ENCODE data around the gene HDAC7. TPM values are rescaled to one million over a fixed set of nuclear protein-coding genes. Genes with fewer than 3 reads are reported as not detected.
A peak's percentile ranks its signal among the peaks of the same experiment; 100 is the strongest.

Gene HDAC7
- total and polyA plus RNA-seq, 3 experiments from 2014 or later, result 23.1 to 207 (median 206) TPM

GRCh38 chr12:47766502-47767215, 53.0 kb downstream of the HDAC7 start:
- Histone ChIP-seq H3K4me1 (ENCODE audit: insufficient read depth, low read length) (peaks cover 11% of the 10 kb centered on the region), H3K36me3 (ENCODE audit: insufficient read depth, low read length) (no peaks in the 10 kb centered on the region), H3K4me3 (ENCODE audit: low read length) (no peak overlapping the region), H3K9me3 (ENCODE audit: low read length) (no peaks in the 10 kb centered on the region), H3K27ac (ENCODE audit: low read depth, low read length) (no peak overlapping the region), H3K27me3 (ENCODE audit: insufficient read depth, low read length, poor library complexity, severe bottlenecking) (no peaks in the 10 kb centered on the region)
- H3K36me3 Mint-ChIP-seq, result no peaks in the 10 kb centered on the region
- no peaks in the 10 kb centered on the region for H3K27me3 Mint-ChIP-seq
- no peaks in the 10 kb centered on the region for H3K9me3 Mint-ChIP-seq
- H3K4me3 Mint-ChIP-seq, result peak overlapping the region in 3 of 7 donors; percentile 34 to 73 (median 38)
- POLR2A ChIA-PET, result interaction anchor here (0.9 to 1.8 kb wide), 3 partner anchors 9 to 61 kb away, joined by 3 to 7 read pairs (median 6); partner anchors contain the start of gene RPAP3
- peaks cover 17 to 22% (median 20%) of the 10 kb centered on the region in 3 donors for H3K4me1 Mint-ChIP-seq
- DNase-seq, result peak in 3 of 5 donors; percentile 29 to 59 (median 34)
- CTCF ChIA-PET, result interaction anchor here (1.0 to 19.1 kb wide), 24 partner anchors 9 to 115 kb away, joined by 3 to 414 read pairs (median 6); partner anchors contain the start of genes RAPGEF3 and RPAP3
- H3K27ac Mint-ChIP-seq, result peak overlapping the region in 5 of 8 donors; percentile 12 to 62 (median 42)

GRCh38 chr12:47763481-47764346, 56.0 kb downstream of the HDAC7 start:
- no peak overlapping the region for H3K4me3 Mint-ChIP-seq
- no peaks in the 10 kb centered on the region for H3K9me3 ChIP-seq (ENCODE audit: low read length)
- H3K27ac ChIP-seq (ENCODE audit: low read depth, low read length), result no peak overlapping the region
- CTCF ChIA-PET, result interaction anchor here (1.3 to 10.6 kb wide), 4 partner anchors 8 to 21 kb away, joined by 3 to 156 read pairs (median 5); partner anchors contain the start of gene SLC48A1
- H3K9me3 Mint-ChIP-seq, result no peaks in the 10 kb centered on the region
- H3K27me3 Mint-ChIP-seq, result no peaks in the 10 kb centered on the region
- peaks cover 17 to 22% (median 20%) of the 10 kb centered on the region in 3 donors for H3K4me1 Mint-ChIP-seq
- DNase-seq, result no peak
- H3K4me3 ChIP-seq (ENCODE audit: low read length), result no peak overlapping the region
- H3K36me3 ChIP-seq (ENCODE audit: insufficient read depth, low read length), result no peaks in the 10 kb centered on the region
- H3K36me3 Mint-ChIP-seq, result no peaks in the 10 kb centered on the region
- H3K27me3 ChIP-seq (ENCODE audit: insufficient read depth, low read length, poor library complexity, severe bottlenecking), result no peaks in the 10 kb centered on the region
- H3K27ac Mint-ChIP-seq, result peak overlapping the region in 2 of 8 donors; percentile 16 to 17
- POLR2A ChIA-PET, result no interaction called here
- H3K4me1 ChIP-seq (ENCODE audit: insufficient read depth, low read length), result peaks cover 21% of the 10 kb centered on the region

DNA sequence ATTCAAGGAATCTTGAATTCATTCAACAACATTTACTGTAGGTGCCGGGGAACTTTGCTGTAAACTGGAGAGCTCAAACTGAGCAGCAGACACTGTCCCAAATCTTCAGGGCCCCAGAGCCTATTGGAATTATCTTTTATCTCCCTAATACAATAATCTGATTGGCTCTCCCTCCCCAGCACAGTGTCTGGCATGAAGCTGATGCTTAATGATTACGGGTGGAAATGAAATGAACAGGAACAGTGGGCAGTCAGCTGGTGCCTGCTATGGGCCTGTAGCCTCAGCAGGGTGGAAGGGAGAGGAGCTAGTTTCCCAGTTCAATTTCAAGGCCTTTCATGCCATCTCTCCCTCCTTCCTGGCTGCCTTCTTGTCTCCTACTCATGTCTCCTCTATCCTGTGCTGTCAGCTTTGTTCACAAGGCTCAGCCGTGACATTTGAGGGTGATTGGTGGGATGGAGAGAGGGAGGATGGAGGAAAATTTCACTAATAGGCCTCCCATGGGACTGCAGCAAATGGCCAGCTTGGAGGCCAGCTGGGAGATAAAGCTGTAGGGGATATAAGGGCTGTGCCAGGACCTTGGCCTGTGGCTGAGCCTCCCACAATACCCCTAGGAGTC, 56.7 kb downstream of the HDAC7 start:
- POLR2A ChIA-PET, result no interaction called here
- peaks cover 17 to 28% (median 20%) of the 10 kb centered on the region in 3 donors for H3K4me1 Mint-ChIP-seq
- H3K36me3 Mint-ChIP-seq, result no peaks in the 10 kb centered on the region

GRCh38 chr12:47758834-47759690, 60.6 kb downstream of the HDAC7 start, which contains the start of gene RAPGEF3:
Gene RAPGEF3, minus strand, starts transcription at chr12:47758880. Its CDS starts 324 bp downstream, at chr12:47758556.
- Histone ChIP-seq H3K9me3 (ENCODE audit: low read length) (no peaks in the 10 kb centered on the region), H3K4me3 (ENCODE audit: low read length) (peak within 1 kb of the TSS; percentile 66), H3K4me1 (ENCODE audit: insufficient read depth, low read length) (peaks cover 11% of the 10 kb centered on the region), H3K27me3 (ENCODE audit: insufficient read depth, low read length, poor library complexity, severe bottlenecking) (no peaks in the 10 kb centered on the region), H3K36me3 (ENCODE audit: insufficient read depth, low read length) (no peaks in the 10 kb centered on the region), H3K27ac (ENCODE audit: low read depth, low read length) (peak within 1 kb of the TSS; percentile 31)
- peaks cover 11 to 31% (median 15%) of the 10 kb centered on the region in 3 donors for H3K4me1 Mint-ChIP-seq
- H3K27me3 Mint-ChIP-seq, result no peaks in the 10 kb centered on the region
- ChIA-PET CTCF (interaction anchor here (0.6 to 10.6 kb wide), 11 partner anchors 8 to 79 kb away, joined by 3 to 156 read pairs (median 13); partner anchors contain the start of genes RPAP3 and SLC48A1), POLR2A (interaction anchor here (0.9 to 1.3 kb wide), 3 partner anchors 13 to 17 kb away, joined by 3 to 5 read pairs (median 3); no protein-coding TSS in a partner anchor)
- H3K4me3 Mint-ChIP-seq, result peak within 1 kb of the TSS; percentile 68 to 90 (median 75)
- H3K9me3 Mint-ChIP-seq, result no peaks in the 10 kb centered on the region
- H3K27ac Mint-ChIP-seq, result peak within 1 kb of the TSS in 3 of 8 donors; percentile 23 to 56 (median 50)
- peak; percentile 51 to 80 (median 60) for DNase-seq
- no peaks in the 10 kb centered on the region for H3K36me3 Mint-ChIP-seq

More for the DNA sequence above, 56.7 kb downstream of the HDAC7 start:
- Mint-ChIP-seq H3K9me3 (no peaks in the 10 kb centered on the region), H3K27me3 (no peaks in the 10 kb centered on the region), H3K4me3 (no peak overlapping the region), H3K27ac (peak overlapping the region in 1 of 8 donors; percentile 52)
- Histone ChIP-seq H3K9me3 (ENCODE audit: low read length) (no peaks in the 10 kb centered on the region), H3K4me3 (ENCODE audit: low read length) (no peak overlapping the region), H3K27ac (ENCODE audit: low read depth, low read length) (no peak overlapping the region), H3K27me3 (ENCODE audit: insufficient read depth, low read length, poor library complexity, severe bottlenecking) (no peaks in the 10 kb centered on the region), H3K36me3 (ENCODE audit: insufficient read depth, low read length) (no peaks in the 10 kb centered on the region), H3K4me1 (ENCODE audit: insufficient read depth, low read length) (peaks cover 21% of the 10 kb centered on the region)
- CTCF ChIA-PET, result interaction anchor here (0.8 to 10.6 kb wide), 7 partner anchors 8 to 20 kb away, joined by 3 to 156 read pairs (median 4); partner anchors contain the start of gene SLC48A1
- DNase-seq, result no peak

GRCh38 chr12:47758584-47758833, 61.2 kb downstream of the HDAC7 start:
- H3K4me3 ChIP-seq (ENCODE audit: low read length), result peak overlapping the region; percentile 66

GRCh38 chr12:47757840-47758583, 61.7 kb downstream of the HDAC7 start:
- H3K36me3 ChIP-seq (ENCODE audit: insufficient read depth, low read length), result no peaks in the 10 kb centered on the region
- H3K9me3 ChIP-seq (ENCODE audit: low read length), result no peaks in the 10 kb centered on the region
- no peaks in the 10 kb centered on the region for H3K27me3 ChIP-seq (ENCODE audit: insufficient read depth, low read length, poor library complexity, severe bottlenecking)
- H3K4me1 ChIP-seq (ENCODE audit: insufficient read depth, low read length), result peaks cover 11% of the 10 kb centered on the region
- H3K27ac ChIP-seq (ENCODE audit: low read depth, low read length), result no peak overlapping the region
- ChIA-PET POLR2A (interaction anchor here (0.9 to 1.3 kb wide), 4 partner anchors 8 to 15 kb away, joined by 3 to 5 read pairs (median 3); no protein-coding TSS in a partner anchor), CTCF (interaction anchor here (0.7 to 10.6 kb wide), 10 partner anchors 9 to 80 kb away, joined by 3 to 156 read pairs (median 16); partner anchors contain the start of genes RPAP3 and SLC48A1)
- H3K27me3 Mint-ChIP-seq, result no peaks in the 10 kb centered on the region
- peaks cover 11 to 31% (median 15%) of the 10 kb centered on the region in 3 donors for H3K4me1 Mint-ChIP-seq
- no peaks in the 10 kb centered on the region for H3K36me3 Mint-ChIP-seq
- no peak overlapping the region for H3K4me3 ChIP-seq (ENCODE audit: low read length)
- no peak for DNase-seq
- H3K9me3 Mint-ChIP-seq, result no peaks in the 10 kb centered on the region
- peak overlapping the region; percentile 58 to 90 (median 68) for H3K4me3 Mint-ChIP-seq
- no peak overlapping the region for H3K27ac Mint-ChIP-seq

More at GRCh38 chr12:47758584-47758833, 61.2 kb downstream of the HDAC7 start:
- no peaks in the 10 kb centered on the region for H3K36me3 Mint-ChIP-seq
- H3K27ac Mint-ChIP-seq, result no peak overlapping the region
- H3K27me3 ChIP-seq (ENCODE audit: insufficient read depth, low read length, poor library complexity, severe bottlenecking), result no peaks in the 10 kb centered on the region
- POLR2A ChIA-PET, result interaction anchor here (0.9 to 1.3 kb wide), 4 partner anchors 8 to 16 kb away, joined by 3 to 5 read pairs (median 3); no protein-coding TSS in a partner anchor
- no peak overlapping the region for H3K27ac ChIP-seq (ENCODE audit: low read depth, low read length)
- H3K4me1 ChIP-seq (ENCODE audit: insufficient read depth, low read length), result peaks cover 11% of the 10 kb centered on the region
- H3K9me3 ChIP-seq (ENCODE audit: low read length), result no peaks in the 10 kb centered on the region
- DNase-seq, result no peak
- H3K27me3 Mint-ChIP-seq, result no peaks in the 10 kb centered on the region
- peaks cover 11 to 31% (median 15%) of the 10 kb centered on the region in 3 donors for H3K4me1 Mint-ChIP-seq
- peak overlapping the region; percentile 34 to 90 (median 67) for H3K4me3 Mint-ChIP-seq
- CTCF ChIA-PET, result interaction anchor here (1.0 to 10.6 kb wide), 10 partner anchors 9 to 80 kb away, joined by 3 to 156 read pairs (median 16); partner anchors contain the start of genes RPAP3 and SLC48A1
- H3K36me3 ChIP-seq (ENCODE audit: insufficient read depth, low read length), result no peaks in the 10 kb centered on the region
- no peaks in the 10 kb centered on the region for H3K9me3 Mint-ChIP-seq

Data from CD8-positive, alpha-beta memory T cell (primary cell).